ENCODE data around the gene KLHL25.

DNA sequence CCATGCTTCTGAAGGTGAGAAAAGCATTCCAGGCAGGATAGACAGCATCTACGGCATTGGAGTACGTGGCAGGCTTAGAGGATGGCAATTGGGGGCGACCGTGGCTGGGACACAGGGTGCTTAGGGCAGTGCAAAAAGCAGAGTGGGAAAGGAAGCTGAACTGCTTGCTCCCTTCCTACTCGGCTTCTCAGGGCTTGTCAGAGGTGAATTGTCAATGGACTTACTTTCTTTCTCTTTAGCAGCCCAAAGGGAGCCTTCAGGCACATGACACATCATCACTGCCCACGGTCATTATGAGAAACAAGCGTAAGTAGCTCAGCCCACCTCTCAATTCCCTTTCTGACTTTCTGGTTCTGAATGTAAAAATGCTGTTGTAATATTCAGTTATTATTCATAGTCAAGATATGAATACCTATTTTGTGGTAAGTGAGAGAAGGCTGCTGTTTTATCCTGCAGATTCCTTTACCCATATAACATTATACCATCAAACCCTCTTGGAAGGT lies 84.3 kb downstream of the KLHL25 start:
- TF ChIP-seq, protein P1, sequence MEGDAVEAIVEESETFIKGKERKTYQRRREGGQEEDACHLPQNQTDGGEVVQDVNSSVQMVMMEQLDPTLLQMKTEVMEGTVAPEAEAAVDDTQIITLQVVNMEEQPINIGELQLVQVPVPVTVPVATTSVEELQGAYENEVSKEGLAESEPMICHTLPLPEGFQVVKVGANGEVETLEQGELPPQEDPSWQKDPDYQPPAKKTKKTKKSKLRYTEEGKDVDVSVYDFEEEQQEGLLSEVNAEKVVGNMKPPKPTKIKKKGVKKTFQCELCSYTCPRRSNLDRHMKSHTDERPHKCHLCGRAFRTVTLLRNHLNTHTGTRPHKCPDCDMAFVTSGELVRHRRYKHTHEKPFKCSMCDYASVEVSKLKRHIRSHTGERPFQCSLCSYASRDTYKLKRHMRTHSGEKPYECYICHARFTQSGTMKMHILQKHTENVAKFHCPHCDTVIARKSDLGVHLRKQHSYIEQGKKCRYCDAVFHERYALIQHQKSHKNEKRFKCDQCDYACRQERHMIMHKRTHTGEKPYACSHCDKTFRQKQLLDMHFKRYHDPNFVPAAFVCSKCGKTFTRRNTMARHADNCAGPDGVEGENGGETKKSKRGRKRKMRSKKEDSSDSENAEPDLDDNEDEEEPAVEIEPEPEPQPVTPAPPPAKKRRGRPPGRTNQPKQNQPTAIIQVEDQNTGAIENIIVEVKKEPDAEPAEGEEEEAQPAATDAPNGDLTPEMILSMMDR (IDR thresholded peaks at IDR 0.05) = no peak
- TF ChIP-seq POLR2A (IDR thresholded peaks at IDR 0.05) = no peak
- TF ChIP-seq POLR2AphosphoS5 (IDR thresholded peaks at IDR 0.05) = no peak
